ENCODE data around the gene VIM.

The VIM gene

GRCh38 chr10:17213646-17214349 lies 14.2 kb upstream of the VIM start:
- in situ Hi-C loops (cut with MboI; ENCODE audit: low pct_unique_long_range_greater_than_20kb, low sequenced_read_pairs, unreplicated experiment), result no loop called here
- no peak for DNase-seq (ENCODE audit: low spot score)
- no peak for TF ChIP-seq CTCF (IDR thresholded peaks at IDR 0.05; ENCODE audit: extremely low read depth, insufficient read depth, missing control alignments)

- in situ Hi-C loops (cut with MboI; ENCODE audit: low pct_unique_long_range_greater_than_20kb, low sequenced_read_pairs, unreplicated experiment), result no loop called here
- DNase-seq (ENCODE audit: low spot score), result no peak
- TF ChIP-seq CTCF (IDR thresholded peaks at IDR 0.05; ENCODE audit: extremely low read depth, insufficient read depth, missing control alignments), result no peak
Observed at GRCh38 chr10:17214526-17214925, 13.5 kb upstream of the VIM start.

- TF ChIP-seq CTCF (IDR thresholded peaks at IDR 0.05; ENCODE audit: extremely low read depth, insufficient read depth, missing control alignments), result no peak
- in situ Hi-C loops (cut with MboI; ENCODE audit: low pct_unique_long_range_greater_than_20kb, low sequenced_read_pairs, unreplicated experiment), result no loop called here
- no peak for DNase-seq (ENCODE audit: low spot score)
Observed at GRCh38 chr10:17214971-17215781, 12.9 kb upstream of the VIM start.

DNA sequence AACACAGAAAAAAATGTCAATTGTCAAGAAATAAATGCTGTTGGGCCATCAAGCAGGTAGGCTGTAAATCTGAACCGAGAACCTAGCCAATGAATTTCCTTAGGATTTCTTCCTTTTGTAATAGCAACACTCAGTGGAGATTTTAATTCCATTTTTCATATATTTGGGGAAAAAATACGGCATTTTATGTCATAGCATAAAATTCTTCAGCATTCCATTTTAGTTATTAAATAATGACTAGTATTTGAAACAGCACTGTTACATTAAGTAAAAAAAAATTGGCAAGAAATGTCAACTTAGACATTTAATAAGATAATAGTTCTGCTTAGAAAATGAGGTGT lies 12.3 kb upstream of the VIM start:
- in situ Hi-C loops (cut with MboI; ENCODE audit: low pct_unique_long_range_greater_than_20kb, low sequenced_read_pairs, unreplicated experiment), result no loop called here

DNA sequence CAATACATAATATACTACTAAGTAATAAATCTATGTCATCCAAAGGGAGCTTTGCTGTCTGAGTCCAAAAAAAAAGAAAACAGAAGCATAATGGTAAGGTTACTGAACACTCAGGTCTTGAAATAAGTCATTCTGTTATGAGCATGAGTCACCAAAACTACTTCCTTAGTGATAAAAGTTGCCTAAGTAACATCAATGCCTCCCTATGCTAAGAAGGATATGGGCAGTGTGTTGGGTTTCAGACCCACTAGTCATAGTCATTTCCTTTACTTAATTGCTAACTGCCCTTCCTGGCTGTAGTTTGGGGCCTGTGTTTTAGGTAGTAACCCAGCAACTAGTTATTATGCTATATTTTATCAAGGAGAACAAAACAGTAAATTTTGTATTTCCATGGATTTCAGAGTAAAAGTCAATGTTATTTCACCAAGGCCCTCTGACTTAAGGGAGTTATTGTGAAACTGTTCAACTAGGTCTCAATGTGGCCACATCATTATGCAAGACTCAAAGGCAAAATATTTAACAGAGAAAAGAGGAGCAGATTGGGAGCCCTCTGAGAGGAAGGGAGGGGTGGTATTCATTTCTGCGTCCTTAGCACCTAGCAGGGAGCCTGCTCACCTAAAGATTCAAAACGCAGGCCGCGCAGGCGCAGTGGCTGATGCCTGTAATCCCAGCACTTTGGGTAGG lies 11.7 kb upstream of the VIM start:
- in situ Hi-C loops (cut with MboI; ENCODE audit: low pct_unique_long_range_greater_than_20kb, low sequenced_read_pairs, unreplicated experiment), result no loop called here
- peak; percentile 72 for DNase-seq (ENCODE audit: low spot score)
- no peak for TF ChIP-seq CTCF (IDR thresholded peaks at IDR 0.05; ENCODE audit: extremely low read depth, insufficient read depth, missing control alignments)

More for the DNA sequence above, 12.3 kb upstream of the VIM start:
- no peak for TF ChIP-seq CTCF (IDR thresholded peaks at IDR 0.05; ENCODE audit: extremely low read depth, insufficient read depth, missing control alignments)
- no peak for DNase-seq (ENCODE audit: low spot score)

DNA sequence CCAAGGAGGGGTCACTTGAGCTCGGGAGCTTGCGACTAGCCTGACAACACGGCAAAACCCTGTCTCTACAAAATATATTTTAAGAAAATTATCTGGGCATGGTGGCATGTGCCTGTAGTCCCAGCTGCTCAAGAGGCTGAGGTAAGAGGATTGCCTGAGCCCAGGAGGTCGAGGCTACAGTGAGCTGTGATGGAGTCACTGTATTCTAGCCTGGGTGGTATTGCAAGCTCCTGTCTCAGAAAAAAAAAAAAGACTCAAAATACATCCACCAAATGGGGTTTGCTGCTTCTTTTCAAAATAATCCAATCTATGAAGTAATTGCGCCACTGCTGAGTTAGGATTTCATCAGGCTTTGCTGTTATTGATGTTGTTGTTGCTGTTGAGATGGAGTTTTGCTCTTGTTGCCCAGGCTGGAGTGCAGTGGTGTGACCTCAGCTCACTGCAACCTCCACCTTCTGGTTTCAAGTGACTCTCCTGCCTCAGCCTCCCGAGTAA lies 11.1 kb upstream of the VIM start:
- TF ChIP-seq CTCF (IDR thresholded peaks at IDR 0.05; ENCODE audit: extremely low read depth, insufficient read depth, missing control alignments), result no peak
- no peak for DNase-seq (ENCODE audit: low spot score)
- in situ Hi-C loops (cut with MboI; ENCODE audit: low pct_unique_long_range_greater_than_20kb, low sequenced_read_pairs, unreplicated experiment), result no loop called here

Data from GM13977 (cell line).